HG03521 (cell line): ENCODE measurements around the gene PPAT.

Experiments used
- ATAC-seq: cut with Tn5 transposase; IDR thresholded peaks from one replicate; pipeline ENCODE4 v1.9.1; 2021; ENCODE audit warnings: mild to moderate bottlenecking, moderate library complexity; ENCODE audit not compliant: unreplicated experiment

The PPAT gene

DNA sequence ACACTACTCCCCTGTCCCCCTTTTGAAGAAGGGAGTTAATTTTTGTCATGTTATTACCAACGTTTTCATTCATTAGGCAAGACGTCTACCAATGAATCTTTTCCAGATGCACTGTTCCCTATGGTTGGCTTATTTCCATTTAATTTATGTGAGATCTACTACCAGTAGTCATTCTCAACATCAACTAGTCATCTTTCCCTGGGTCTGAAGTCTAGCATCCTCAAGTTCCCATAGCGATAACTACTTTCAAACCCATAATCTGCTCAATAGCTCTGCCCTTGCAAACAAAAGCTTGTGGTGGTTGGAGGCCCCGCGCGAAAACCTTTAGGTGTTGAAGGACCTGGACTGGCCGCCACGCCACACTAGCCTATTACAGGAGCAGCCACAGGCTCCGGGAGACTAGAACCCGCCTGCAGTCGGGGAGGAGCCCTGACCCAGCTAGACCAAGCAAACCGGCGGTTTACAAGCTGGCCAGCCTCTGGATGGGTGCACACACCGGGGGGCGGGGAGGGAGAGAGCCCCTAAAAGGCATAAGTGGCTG, 746 bp downstream of the PPAT start:
- peak; percentile 13 for ATAC-seq

DNA sequence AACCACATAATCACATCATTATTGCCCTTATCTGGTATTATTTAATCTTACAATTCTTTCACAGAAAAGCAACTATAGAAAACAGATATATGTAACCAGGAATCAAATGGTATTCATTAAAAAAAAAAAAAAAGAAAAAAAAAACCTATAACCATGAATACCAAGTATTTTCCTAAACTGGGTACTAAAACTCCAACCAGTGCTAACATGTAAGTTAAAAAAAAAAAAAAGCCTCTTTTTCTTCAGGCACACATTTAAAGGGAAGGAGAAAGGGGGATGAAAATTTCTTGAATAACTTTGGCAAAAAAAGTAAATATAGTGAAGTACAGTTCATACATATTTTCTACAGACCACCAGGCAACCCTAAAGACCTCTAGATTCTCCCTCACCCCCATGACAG, 2.1 kb downstream of the PPAT start:
- ATAC-seq, result no peak

DNA sequence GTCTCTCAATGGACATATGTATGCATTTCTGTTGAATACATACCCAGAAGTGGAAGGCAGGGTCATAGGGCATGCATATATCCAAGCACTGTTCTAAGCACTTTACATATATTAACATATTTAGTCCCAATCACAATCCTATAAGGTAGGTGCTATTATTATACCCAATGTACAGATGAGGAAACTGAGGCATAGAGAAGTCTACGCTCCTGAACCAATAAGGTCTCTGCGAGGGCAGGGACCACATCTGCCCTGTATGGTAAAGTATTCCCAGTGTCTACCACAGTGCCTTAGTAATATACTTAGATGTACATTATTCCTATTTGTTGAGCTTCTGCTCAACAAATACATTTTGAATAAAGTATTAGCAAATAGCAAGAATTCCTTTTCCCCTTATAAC, 5.2 kb downstream of the PPAT start:
- ATAC-seq, result no peak

DNA sequence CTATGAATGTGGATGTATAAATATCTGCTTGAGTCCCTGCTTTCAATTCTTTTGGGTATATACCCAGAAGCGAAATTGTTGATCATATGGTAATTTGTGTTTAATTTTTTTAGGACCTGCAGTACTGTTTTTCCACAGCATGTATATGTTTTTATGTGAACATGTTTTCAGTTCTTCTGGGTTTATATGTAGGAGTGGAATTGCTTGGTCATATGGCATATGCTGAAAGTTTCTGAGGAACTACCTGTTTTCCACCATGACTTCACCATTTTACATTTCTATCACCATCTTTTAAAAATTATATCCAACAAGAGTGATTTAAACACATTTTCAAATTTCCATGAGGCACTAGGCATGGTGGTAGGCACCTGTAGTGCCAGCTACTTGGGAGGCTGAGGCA, 8.2 kb downstream of the PPAT start:
- ATAC-seq, result no peak

DNA sequence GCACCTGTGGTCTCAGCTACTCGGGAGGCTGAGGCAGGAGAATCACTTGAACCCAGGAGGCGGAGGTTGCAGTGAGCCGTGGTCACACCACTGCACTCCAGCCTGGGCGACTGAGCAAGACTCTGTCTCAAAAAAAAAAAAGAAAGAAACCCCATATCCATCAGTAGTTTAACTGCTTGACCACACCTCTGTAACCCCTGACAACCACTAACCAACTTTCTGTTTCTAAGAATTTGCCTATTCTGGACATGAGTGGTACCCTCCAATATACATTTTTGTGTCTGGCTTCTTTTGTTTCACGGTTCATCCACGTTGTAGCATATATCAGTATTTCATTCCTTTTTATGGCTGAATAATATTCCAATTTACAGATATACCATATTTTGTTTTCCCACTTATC, 9.1 kb downstream of the PPAT start:
- ATAC-seq, result peak; percentile 94

DNA sequence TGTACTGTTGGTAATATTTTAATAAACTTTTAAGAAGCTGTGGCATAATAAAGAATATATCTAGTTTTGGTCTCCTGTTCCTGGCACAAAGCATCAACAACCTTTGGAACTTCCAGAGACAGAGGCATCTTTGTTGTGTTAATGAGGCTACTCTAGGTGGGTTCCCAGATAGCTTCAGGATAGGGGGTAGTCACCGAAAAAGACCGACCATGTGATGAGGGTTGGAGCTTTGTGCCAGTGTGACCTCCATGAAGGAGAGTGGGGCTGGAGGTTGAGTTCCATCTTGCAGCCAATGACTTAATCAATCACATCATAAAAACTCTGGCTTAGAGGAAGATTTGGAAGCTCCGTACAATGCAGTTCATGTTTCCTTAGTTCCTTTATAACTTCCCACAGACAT, 9.9 kb downstream of the PPAT start:
- ATAC-seq, result no peak

DNA sequence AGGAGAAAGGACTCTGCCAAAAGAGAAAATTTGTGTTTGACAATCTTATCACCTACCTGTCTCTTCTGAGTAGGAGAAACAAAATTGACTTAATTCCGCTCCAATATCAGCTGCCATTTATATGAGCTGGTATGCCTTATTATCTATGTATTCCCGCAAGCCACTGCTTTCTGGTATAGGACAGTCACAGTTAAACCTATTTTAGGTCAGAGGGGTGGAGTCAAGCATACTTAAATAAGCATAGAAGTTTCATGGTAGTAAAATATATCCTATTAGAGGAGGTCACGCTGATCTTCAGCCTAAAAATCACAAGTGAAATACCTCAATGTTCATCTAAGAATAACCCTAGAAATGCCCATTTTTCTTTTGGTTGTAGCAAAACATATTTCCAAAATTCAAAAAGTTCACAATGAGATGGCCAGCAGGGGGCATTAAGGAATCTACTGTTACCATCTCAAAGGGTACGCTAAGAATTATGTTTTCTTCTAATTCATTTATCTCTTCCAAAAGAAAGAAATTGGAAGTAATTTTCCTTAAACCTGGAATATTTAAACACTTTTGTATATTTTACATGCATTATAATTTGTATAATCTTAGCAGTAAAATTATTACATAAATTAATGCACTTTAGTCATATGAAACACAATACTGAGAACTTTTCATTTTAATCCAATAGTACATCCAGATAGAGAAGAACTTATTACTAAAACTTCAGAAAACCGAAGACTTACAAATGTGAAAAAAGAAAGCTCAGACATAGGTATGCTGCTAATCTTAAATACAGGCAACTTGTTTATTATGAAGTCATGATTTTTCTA, 10.5 kb downstream of the PPAT start:
- no peak for ATAC-seq

DNA sequence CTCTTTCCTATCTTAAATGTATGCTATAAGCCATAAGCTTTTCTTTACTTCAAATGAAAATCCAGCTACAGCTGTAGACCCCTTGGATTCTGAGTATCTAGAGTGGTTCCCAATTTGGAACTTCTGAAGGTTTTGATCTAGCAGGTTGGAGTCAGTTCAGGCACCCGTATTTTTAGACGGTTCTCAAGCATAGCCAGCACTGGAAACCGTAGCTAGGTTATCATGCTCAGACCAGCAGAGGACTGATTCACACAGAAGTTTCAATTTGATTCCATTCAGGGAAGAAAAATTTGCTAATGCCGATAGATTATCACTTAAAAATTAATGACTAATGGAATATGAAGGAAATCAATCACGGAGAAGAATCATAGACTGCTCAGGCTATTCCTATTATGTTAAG, 11.2 kb downstream of the PPAT start:
- no peak for ATAC-seq

DNA sequence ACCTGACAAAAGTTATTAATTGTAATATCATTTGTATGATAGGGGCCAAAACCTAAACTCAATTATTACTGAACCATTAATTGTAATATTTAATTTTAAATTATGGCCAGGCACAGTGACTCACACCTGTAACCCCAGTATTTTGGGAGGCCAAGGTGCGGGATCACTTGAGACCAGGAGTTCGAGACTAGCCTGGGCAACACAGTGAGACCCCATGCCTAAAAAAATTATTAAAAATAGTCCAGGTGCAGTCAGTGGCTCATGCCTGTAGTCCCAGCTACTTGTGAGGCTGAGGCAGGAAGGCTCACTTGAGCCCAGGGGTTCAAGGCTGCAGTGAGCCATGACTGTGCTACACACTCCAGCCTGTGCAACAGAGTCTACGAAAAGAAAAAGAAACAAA, 18.0 kb downstream of the PPAT start:
- no peak for ATAC-seq

DNA sequence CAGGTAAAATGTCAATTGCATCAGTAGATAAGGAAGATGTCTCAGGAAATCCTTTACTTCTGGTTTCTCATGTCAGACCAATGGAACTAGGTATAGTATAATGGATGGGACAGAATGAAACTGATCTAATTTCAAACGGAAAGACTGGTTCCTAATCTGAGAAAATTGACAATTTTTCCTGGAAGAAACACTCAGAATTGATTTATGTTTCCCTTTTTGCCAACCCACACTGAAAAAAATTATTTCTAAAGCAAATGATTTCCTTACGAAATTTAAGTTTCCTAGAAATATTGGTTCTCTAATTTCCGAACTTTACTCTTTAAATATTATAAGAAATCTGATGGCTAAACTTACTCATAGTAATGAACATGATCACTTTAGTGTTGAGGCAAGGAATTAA, 19.1 kb downstream of the PPAT start:
- no peak for ATAC-seq

DNA sequence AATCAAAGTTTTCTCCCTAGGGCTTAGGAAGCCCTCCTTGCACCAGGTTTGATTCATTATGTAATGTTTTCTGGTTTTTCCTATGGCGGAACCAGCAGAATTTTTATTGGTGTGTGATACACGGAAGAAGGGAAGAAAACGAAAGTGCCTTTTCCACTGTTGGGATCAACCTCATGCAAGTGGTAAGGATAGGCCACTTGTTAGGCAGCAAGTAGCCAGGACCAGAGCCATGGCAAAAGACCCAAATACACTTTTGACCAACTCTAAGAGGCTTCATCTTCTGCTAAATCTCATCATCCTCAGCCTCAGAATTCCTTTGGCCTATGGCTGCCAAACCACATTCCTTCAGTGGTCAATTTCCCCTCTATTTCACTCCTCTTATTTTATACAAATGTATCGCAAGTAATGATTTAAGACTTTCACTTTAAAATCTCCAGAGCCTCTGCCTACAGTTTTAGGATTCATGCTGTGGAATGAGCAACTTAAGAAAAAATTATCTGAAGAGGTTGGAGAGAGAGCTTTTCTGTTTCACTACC, 21.2 kb downstream of the PPAT start:
- ATAC-seq, result no peak

DNA sequence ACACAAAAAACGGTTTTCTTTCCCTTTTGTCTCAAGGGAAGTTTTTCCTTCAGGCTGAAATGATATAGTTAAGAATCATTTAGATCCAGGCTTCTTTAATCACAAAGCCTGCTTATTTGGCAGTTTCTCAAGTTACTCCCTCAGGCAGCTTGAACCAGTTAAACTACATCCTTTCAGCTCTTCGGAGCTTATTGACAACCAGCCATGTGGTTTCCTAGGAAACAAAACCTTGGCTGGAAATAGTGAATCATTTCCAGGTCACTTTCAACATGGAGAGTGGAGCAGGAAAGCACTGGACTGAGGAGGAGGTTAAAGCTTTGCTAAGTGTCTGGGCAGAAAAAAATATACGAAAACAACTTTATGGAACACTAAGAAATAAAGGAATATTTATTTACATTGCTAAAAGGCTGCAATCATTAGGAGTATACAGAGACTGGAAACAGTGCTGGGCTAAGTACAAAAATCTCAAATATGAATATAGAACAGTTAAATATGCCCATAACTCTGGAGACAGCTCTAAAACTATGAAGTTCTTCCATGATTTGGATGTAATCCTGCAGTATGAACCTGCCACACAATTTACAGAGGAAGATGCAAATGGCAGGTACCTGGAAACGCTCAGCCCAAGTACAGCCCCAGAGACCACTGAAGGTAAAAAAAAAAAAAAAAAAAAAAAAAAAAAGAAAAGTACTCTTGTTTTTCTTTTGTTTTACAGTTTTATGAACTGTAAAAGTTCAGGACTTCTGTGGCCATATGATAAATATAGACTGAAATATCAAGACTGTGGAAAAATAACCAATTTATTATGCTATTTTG, 25.0 kb downstream of the PPAT start:
- ATAC-seq, result no peak

DNA sequence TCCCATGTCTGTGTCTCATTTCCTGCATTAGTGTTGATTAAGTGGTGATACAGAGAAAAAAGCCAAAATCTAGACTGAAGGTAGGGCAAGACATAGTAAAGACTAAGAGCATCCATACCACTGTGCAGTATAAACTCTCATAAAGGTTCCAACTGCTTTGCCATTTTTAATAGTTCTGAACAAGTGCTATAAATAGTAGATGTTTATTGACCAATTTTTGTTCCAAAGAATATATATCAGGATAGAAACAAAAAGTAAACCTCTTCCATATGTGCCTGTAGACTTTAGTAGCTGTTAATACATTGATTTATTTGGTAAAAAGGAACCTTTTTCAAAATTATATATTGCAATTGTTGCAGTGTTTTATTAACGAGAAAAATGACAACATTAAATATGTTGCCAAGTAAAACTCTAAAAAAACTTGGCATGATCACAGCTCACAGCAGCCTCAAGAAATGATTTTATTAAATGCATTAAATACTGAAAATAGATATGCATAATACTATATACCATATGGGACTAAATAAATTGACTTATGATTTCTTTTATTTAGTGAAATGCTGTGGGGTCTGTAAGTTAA, 25.8 kb downstream of the PPAT start:
- no peak for ATAC-seq

DNA sequence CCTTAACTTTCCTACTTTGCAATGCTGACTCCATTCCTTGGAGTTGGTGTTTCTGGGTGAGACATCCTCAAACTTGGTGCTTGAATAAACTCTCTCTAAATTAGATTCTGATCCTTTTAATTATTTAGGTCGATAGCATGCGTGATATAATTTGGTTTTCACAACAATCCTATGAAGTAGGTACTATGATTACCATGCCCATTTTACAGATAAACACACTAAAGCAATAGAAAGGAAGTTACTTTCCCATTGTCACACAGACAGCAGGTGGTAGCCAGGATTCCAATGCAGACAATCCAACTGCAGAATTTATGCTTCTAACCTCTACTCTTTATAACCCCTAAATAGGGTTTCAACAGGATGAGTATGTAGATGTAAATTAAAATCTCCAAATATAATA, 26.4 kb downstream of the PPAT start:
- ATAC-seq, result no peak

DNA sequence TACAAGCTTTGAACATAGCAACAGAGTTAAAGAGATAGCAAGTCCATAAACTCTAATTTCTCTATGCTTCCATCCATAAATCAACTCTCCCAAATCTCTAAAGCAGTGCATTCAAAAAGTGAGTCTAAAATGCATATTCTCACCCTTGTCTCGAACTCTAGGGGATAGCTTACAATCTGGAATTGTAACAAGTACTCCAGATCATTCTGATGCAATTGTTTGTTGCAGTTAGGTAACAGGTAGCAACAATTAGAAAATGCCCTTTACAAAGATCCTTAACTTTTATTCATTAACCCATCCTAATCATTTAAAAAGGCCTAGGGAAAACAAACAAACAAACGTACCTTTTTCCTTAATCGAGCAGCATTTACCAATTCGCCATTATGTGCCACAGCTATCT, 29.3 kb downstream of the PPAT start:
- no peak for ATAC-seq

DNA sequence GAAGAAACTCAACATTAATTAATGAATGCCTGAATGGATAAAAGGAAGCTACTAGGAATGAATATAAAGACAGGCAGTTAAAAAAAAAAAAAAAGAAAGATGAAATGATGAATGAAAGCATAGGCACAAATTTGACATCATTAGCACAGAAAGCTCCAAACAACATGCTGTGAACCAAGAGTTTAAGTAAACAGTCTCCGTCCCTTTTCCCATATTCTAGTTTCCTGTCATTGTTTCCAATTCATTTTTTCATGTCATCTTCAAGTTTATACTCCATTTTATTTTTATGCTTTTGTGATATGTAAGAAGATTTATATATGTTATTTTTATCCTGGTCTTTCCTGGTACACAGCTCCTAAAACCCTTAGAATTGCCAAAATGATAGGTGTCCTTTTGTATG, 30.4 kb downstream of the PPAT start:
- ATAC-seq, result no peak

DNA sequence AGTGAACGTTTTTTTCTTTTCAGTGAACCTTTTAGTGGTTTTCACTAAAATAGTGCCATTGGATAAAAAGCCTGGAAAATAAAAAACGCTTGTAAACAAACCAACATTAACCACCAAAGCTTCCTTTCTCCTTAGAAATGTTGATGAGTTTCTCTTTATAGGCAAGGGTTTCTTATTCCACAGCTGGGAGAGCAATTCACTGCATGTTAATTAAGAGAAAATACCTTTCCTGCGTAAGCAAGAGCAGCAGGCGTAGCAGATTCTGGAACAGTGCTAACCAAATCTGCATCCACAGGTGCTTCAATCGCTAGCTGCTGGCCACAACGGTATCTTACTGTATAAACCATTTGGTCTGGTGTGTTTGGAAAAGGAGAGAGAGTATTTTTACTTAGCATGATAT, 34.9 kb downstream of the PPAT start:
- ATAC-seq, result no peak

DNA sequence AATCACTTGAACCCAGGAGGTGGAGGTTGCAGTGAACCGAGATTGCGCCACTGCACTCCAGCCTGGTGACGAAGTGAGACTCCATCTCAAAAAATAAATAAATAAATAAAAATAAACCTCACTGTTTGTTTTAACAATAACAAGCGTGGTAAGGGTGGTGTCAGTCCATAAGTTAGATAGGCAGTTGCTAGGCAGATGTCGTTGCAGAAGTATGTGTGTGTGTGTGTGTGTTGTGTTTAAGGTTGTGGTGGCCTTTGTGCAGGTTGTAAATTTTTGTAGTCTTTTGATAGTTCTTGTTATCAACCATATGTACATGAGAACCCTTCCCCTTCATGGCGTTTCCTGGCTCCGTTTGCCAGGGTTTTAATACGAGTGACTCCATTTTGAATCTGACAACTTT, 44.1 kb downstream of the PPAT start:
- ATAC-seq, result no peak

DNA sequence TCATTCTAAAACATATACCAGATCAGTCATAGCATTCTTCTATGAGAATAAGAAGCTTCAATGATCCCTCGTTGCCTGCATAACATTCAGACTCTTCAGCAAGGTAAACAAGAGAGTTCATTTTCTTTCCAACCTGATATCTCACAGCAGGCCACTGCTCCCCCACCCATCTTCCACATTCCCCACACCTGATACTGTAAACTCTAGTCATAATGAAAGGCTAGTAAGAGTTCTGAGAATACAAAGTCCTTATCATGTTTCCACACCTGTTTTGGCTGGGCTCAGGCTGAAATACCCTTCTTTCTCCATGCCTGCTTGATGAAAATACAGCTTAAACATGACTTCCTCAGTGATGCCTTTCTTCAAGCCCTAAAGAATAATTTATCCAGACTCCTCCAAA, 45.9 kb downstream of the PPAT start:
- ATAC-seq, result no peak

DNA sequence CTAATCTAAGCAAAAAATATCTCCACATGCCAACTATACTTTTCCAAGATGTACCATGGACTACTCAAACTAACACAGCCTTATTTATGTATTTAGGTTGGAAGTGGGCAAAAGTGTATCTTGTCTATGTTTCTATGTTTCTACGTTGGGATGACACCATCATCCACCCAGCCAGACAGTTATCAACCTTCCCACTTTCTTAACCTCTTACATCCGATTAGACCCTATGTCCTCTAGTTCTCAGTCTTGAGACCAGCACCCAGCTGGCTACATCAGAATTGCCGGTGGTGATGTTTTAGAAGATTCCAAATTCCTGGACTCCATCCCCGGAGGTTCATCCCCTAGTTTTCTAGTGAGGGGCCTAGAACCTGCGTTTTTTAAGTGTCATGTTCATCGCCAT, 47.1 kb downstream of the PPAT start:
- no peak for ATAC-seq
